GM23248 (cell line): ENCODE data around the gene ABCA2.

Source experiments
- EZH2 ChIP-seq: fragments of 200-600 bp; sonication (generic); IDR thresholded peaks from 2 replicates; pipeline ENCODE4 v1.6.1; 2018; ENCODE audit warnings: antibody characterized with exemption, mild to moderate bottlenecking; ENCODE audit not compliant: insufficient read depth, poor library complexity, severe bottlenecking
- EZH2phosphoT487 ChIP-seq: fragments of 200-600 bp; sonication (generic); IDR thresholded peaks from 2 replicates; pipeline ENCODE4 v1.6.1; 2018; ENCODE audit warnings: antibody characterized with exemption, moderate library complexity, mild to moderate bottlenecking, low read depth; ENCODE audit not compliant: insufficient read depth

DNA sequence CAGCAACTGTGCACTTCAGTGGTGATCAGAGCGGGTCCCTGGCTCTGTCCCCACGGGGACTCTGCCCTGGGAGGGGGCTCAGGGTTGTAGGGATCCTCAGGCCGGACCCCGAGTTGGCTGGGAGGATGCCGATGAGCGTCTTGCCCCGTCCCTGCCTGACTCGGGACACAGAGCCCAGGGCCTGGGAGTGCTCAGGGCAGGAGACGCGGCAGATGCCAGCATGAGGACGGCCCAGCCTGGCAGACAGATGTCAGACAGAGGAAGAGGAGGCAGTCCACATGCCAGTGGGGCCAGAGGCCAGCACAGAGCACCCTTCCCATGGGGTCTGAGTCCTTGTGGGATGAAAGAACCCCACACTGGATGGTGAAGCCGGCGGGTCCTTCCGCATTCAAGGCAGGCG, 64.7 kb downstream of the ABCA2 start:
- TF ChIP-seq EZH2 (no peak), EZH2phosphoT487 (no peak)
